Uterus (tissue), 2 donors: ENCODE results near the gene ASB1.

ENCODE experiments used
- POLR2A ChIP-seq, 2 donors: fragments of 450-650 bp; IDR thresholded peaks; one replicate each; pipeline ENCODE4 v1.6.1; 2016; ENCODE audit warnings: antibody characterized with exemption in 2 of 2, mild to moderate bottlenecking in 1 of 2, moderate library complexity in 1 of 2
- TF ChIP-seq, protein P1 (sequence below), 4 experiments: fragments of 200-600 bp in 2 of 4; fragments of 450-650 bp in 2 of 4; sonication (generic) in 2 of 4; IDR thresholded peaks; one replicate each; pipeline ENCODE4 v1.5.1; 2016 to 2019; ENCODE audit warnings: antibody characterized with exemption in 4 of 4, mild to moderate bottlenecking in 2 of 4, moderate library complexity in 1 of 4

- TF ChIP-seq, protein P1, sequence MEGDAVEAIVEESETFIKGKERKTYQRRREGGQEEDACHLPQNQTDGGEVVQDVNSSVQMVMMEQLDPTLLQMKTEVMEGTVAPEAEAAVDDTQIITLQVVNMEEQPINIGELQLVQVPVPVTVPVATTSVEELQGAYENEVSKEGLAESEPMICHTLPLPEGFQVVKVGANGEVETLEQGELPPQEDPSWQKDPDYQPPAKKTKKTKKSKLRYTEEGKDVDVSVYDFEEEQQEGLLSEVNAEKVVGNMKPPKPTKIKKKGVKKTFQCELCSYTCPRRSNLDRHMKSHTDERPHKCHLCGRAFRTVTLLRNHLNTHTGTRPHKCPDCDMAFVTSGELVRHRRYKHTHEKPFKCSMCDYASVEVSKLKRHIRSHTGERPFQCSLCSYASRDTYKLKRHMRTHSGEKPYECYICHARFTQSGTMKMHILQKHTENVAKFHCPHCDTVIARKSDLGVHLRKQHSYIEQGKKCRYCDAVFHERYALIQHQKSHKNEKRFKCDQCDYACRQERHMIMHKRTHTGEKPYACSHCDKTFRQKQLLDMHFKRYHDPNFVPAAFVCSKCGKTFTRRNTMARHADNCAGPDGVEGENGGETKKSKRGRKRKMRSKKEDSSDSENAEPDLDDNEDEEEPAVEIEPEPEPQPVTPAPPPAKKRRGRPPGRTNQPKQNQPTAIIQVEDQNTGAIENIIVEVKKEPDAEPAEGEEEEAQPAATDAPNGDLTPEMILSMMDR (IDR thresholded peaks at IDR 0.05), result no peak
- TF ChIP-seq POLR2A (IDR thresholded peaks at IDR 0.05), result no peak
Observed at GRCh38 chr2:238433300-238433915, 6.7 kb downstream of the ASB1 start.
